ENCODE data around the gene RXYLT1. TPM values are rescaled to one million over a fixed set of nuclear protein-coding genes. Genes with fewer than 3 reads are reported as not detected.

RXYLT1 gene
- total and polyA plus RNA-seq, 2 of the 8 experiments (the other 6 are each of a cell fraction or from before 2014, with no cell fraction given): 3.8 to 10.9 TPM

GRCh38 chr12:63857771-63858670 is 78.3 kb downstream of the RXYLT1 start (continued):
- TF ChIP-seq, protein P1, sequence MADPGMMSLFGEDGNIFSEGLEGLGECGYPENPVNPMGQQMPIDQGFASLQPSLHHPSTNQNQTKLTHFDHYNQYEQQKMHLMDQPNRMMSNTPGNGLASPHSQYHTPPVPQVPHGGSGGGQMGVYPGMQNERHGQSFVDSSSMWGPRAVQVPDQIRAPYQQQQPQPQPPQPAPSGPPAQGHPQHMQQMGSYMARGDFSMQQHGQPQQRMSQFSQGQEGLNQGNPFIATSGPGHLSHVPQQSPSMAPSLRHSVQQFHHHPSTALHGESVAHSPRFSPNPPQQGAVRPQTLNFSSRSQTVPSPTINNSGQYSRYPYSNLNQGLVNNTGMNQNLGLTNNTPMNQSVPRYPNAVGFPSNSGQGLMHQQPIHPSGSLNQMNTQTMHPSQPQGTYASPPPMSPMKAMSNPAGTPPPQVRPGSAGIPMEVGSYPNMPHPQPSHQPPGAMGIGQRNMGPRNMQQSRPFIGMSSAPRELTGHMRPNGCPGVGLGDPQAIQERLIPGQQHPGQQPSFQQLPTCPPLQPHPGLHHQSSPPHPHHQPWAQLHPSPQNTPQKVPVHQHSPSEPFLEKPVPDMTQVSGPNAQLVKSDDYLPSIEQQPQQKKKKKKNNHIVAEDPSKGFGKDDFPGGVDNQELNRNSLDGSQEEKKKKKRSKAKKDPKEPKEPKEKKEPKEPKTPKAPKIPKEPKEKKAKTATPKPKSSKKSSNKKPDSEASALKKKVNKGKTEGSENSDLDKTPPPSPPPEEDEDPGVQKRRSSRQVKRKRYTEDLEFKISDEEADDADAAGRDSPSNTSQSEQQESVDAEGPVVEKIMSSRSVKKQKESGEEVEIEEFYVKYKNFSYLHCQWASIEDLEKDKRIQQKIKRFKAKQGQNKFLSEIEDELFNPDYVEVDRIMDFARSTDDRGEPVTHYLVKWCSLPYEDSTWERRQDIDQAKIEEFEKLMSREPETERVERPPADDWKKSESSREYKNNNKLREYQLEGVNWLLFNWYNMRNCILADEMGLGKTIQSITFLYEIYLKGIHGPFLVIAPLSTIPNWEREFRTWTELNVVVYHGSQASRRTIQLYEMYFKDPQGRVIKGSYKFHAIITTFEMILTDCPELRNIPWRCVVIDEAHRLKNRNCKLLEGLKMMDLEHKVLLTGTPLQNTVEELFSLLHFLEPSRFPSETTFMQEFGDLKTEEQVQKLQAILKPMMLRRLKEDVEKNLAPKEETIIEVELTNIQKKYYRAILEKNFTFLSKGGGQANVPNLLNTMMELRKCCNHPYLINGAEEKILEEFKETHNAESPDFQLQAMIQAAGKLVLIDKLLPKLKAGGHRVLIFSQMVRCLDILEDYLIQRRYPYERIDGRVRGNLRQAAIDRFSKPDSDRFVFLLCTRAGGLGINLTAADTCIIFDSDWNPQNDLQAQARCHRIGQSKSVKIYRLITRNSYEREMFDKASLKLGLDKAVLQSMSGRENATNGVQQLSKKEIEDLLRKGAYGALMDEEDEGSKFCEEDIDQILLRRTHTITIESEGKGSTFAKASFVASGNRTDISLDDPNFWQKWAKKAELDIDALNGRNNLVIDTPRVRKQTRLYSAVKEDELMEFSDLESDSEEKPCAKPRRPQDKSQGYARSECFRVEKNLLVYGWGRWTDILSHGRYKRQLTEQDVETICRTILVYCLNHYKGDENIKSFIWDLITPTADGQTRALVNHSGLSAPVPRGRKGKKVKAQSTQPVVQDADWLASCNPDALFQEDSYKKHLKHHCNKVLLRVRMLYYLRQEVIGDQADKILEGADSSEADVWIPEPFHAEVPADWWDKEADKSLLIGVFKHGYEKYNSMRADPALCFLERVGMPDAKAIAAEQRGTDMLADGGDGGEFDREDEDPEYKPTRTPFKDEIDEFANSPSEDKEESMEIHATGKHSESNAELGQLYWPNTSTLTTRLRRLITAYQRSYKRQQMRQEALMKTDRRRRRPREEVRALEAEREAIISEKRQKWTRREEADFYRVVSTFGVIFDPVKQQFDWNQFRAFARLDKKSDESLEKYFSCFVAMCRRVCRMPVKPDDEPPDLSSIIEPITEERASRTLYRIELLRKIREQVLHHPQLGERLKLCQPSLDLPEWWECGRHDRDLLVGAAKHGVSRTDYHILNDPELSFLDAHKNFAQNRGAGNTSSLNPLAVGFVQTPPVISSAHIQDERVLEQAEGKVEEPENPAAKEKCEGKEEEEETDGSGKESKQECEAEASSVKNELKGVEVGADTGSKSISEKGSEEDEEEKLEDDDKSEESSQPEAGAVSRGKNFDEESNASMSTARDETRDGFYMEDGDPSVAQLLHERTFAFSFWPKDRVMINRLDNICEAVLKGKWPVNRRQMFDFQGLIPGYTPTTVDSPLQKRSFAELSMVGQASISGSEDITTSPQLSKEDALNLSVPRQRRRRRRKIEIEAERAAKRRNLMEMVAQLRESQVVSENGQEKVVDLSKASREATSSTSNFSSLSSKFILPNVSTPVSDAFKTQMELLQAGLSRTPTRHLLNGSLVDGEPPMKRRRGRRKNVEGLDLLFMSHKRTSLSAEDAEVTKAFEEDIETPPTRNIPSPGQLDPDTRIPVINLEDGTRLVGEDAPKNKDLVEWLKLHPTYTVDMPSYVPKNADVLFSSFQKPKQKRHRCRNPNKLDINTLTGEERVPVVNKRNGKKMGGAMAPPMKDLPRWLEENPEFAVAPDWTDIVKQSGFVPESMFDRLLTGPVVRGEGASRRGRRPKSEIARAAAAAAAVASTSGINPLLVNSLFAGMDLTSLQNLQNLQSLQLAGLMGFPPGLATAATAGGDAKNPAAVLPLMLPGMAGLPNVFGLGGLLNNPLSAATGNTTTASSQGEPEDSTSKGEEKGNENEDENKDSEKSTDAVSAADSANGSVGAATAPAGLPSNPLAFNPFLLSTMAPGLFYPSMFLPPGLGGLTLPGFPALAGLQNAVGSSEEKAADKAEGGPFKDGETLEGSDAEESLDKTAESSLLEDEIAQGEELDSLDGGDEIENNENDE (IDR thresholded peaks at IDR 0.05; ENCODE audit: insufficient replicate concordance, low read length): no peak
- TF ChIP-seq GTF2F1 (IDR thresholded peaks at IDR 0.05; ENCODE audit: borderline replicate concordance, low read depth, low read length) (no peak), RXRA (IDR thresholded peaks at IDR 0.05; ENCODE audit: insufficient read depth, low read depth, low read length) (no peak), EP300 (IDR thresholded peaks at IDR 0.05; ENCODE audit: borderline replicate concordance in 1 of 2, low read depth in 2 of 2, low read length in 2 of 2) (no peak), KDM4A (IDR thresholded peaks at IDR 0.05; ENCODE audit: low read depth, low read length, severe bottlenecking) (no peak), SP2 (IDR thresholded peaks at IDR 0.05; ENCODE audit: low read length) (no peak), PHF8 (conservative IDR thresholded peaks at IDR 0.05; ENCODE audit: low read depth, low read length) (no peak), CHD2 (IDR thresholded peaks at IDR 0.05; ENCODE audit: low read length) (no peak), ZNF274 (IDR thresholded peaks at IDR 0.05; ENCODE audit: borderline replicate concordance, extremely low read depth, low read length) (no peak)
